A673 (cell line): ENCODE measurements around the gene PASD1. TPM values are rescaled to one million over a fixed set of nuclear protein-coding genes. Genes with fewer than 3 reads are reported as not detected.

ENCODE experiments used
- BruUV-seq: library from RNA; stranded (reverse); fragments of 400-500 nt; replicated peaks from 2 replicates; lab custom pipeline; 2021; lab: Mats Ljungman, UMichigan
- CTCF ChIA-PET: fragments of 300-600 bp; sonication (Branson Sonifier 250); formaldehyde crosslinking; loops from one replicate; lab custom pipeline; 2022; ENCODE audit warnings: antibody characterized with exemption; lab: Charles Lee
- POLR2A ChIA-PET: fragments of 300-600 bp; sonication (Branson Sonifier 250); formaldehyde crosslinking; loops from one replicate; lab custom pipeline; 2022; ENCODE audit warnings: antibody characterized with exemption; ENCODE audit not compliant: low non-redundant PET; lab: Charles Lee
- DNase-seq: peaks from one replicate; pipeline ENCODE4 v3.0.0-alpha.2; 2015; ENCODE audit warnings: low spot score
- H3K27ac ChIP-seq: fragments of 200-600 bp; sonication (generic); 2 replicates; pipeline ENCODE4 v1.5.1; 2016; ENCODE audit warnings: mixed run types, low read depth, mild to moderate bottlenecking, mixed read lengths, antibody characterized with exemption, low read length; ENCODE audit not compliant: poor library complexity, severe bottlenecking
- H3K27me3 ChIP-seq: fragments of 200-600 bp; sonication (generic); replicated peaks from 2 replicates; pipeline ENCODE4 v1.6.1; 2017; ENCODE audit warnings: mixed run types, low read depth, mild to moderate bottlenecking, mixed read lengths, antibody characterized with exemption, low read length; ENCODE audit not compliant: insufficient read depth, poor library complexity
- H3K36me3 ChIP-seq: fragments of 200-600 bp; sonication (generic); 2 replicates; pipeline ENCODE4 v1.6.1; 2016; ENCODE audit warnings: mixed run types, mild to moderate bottlenecking, mixed read lengths, antibody characterized with exemption, low read length; ENCODE audit not compliant: insufficient read depth, poor library complexity, severe bottlenecking
- H3K4me1 ChIP-seq: fragments of 200-600 bp; sonication (generic); 2 replicates; pipeline ENCODE4 v1.6.1; 2017; ENCODE audit warnings: mixed run types, mild to moderate bottlenecking, mixed read lengths, antibody characterized with exemption, low read length; ENCODE audit not compliant: insufficient read depth, poor library complexity, severe bottlenecking
- H3K4me3 ChIP-seq: fragments of 200-600 bp; sonication (generic); 2 replicates; pipeline ENCODE4 v1.5.1; 2016; ENCODE audit warnings: low read depth, mixed run types, mild to moderate bottlenecking, mixed read lengths, low read length; ENCODE audit not compliant: poor library complexity, severe bottlenecking
- H3K9me3 ChIP-seq: fragments of 200-600 bp; sonication (generic); 2 replicates; pipeline ENCODE4 v1.6.1; 2016; ENCODE audit warnings: mixed run types, low read depth, mild to moderate bottlenecking, mixed read lengths, antibody characterized with exemption, low read length; ENCODE audit not compliant: poor library complexity, severe bottlenecking
- CTCF ChIP-seq: fragments of 300-800, 200-600 bp; sonication (generic); conservative IDR thresholded peaks from 2 replicates; pipeline ENCODE4 v1.5.1; 2017; ENCODE audit warnings: low read depth, mild to moderate bottlenecking, antibody characterized with exemption, low read length, moderate library complexity, mixed read lengths
- EZH2 ChIP-seq: fragments of 200-600 bp; sonication (generic); IDR thresholded peaks from 2 replicates; pipeline ENCODE4 v1.6.1; 2017; ENCODE audit warnings: borderline replicate concordance, low read depth, mild to moderate bottlenecking, mixed read lengths, antibody characterized with exemption, low read length; ENCODE audit not compliant: poor library complexity, severe bottlenecking
- intact Hi-C: fragments of 100-400 bp; cut with micrococcal nuclease; formaldehyde crosslinking; loops from one replicate; pipeline ENCODE4 v1.10.0; 2022; ENCODE audit not compliant: unreplicated experiment
- total RNA-seq: library from RNA; stranded (reverse); gene quantifications from 2 replicates; pipeline ENCODE4 v1.2.3, GENCODE V29; 2021

PASD1 gene
- total RNA-seq, 1 experiment from 2014 or later: not detected

DNA sequence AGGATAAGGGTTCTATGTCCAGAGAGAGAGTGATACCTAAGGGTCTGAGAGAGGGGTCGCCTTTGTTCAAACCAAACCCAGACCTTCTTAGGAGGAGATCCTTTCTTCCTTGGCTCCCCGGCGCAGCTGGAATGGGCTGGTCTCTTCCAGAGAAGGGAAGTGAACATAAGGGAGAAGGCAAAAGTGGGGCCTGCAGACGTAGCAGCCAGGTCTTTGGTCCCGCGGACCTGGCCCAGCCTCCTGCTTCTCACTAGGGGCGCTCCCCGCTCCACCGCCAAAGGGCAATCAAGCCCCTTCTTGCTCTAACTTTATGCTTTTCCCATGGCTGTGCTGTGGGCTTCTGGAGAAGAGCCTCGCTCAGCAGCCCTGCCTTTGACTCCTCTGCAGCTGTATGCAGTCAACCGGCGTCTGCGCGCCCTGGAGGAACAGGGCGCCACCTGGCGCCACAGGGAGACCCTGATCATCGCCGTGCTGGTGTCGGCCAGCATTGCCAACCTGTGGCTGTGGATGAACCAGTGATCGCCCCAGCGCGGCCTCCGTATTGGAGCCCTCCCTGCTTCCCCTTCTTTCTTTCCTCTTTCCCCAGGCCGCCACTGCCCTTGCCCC is 158.9 kb downstream of the PASD1 start:
- H3K36me3 ChIP-seq: no peaks in the 10 kb centered on the region
- ChIA-PET CTCF (no interaction called here), POLR2A (no interaction called here)
- H3K4me1 ChIP-seq: no peaks in the 10 kb centered on the region
- H3K9me3 ChIP-seq: no peaks in the 10 kb centered on the region
- intact Hi-C loops: no loop called here
- TF ChIP-seq EZH2 (no peak), CTCF (no peak; the same call in 1 of the 2 replicates)
- no peak for DNase-seq
- H3K27me3 ChIP-seq: no peaks in the 10 kb centered on the region
- H3K4me3 ChIP-seq: no peak overlapping the region
- BruUV-seq: no TSS peak
- no peak overlapping the region for H3K27ac ChIP-seq

DNA sequence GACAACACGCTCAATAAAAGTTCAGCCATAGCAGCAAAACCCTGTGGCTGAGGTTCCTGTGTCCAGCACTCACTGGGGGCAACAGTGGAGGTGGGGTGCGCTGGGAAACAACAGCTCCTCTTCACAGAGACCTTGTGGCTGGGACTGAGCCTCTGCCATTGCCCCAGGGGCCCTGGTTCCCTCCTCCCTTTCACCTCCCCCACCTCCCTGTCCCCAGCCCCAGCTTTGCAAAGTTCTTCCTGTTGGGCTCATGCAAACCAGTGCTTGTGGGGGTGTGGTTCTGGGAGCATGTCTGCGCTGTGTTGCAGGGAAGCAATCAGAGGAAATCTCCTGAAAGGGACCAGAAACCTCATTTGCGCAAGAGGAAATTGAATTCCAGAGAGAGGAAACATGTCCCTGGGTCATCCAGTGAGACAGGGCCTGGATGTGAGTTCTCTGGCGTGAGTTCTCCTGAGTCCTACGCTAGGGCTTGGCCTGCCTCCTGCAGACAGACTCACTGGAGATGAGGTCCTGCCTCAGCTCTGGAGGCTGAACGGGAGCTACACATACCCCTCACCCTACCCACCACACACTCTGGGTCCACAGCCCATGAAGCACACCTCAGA is 159.8 kb downstream of the PASD1 start:
- Histone ChIP-seq H3K4me3 (no peak overlapping the region), H3K36me3 (no peaks in the 10 kb centered on the region), H3K9me3 (no peaks in the 10 kb centered on the region), H3K27me3 (no peaks in the 10 kb centered on the region), H3K27ac (no peak overlapping the region), H3K4me1 (no peaks in the 10 kb centered on the region)
- CTCF ChIA-PET: no interaction called here
- DNase-seq: no peak
- no TSS peak for BruUV-seq
- intact Hi-C loops: no loop called here
- TF ChIP-seq EZH2 (no peak), CTCF (no peak)
- POLR2A ChIA-PET: no interaction called here

DNA sequence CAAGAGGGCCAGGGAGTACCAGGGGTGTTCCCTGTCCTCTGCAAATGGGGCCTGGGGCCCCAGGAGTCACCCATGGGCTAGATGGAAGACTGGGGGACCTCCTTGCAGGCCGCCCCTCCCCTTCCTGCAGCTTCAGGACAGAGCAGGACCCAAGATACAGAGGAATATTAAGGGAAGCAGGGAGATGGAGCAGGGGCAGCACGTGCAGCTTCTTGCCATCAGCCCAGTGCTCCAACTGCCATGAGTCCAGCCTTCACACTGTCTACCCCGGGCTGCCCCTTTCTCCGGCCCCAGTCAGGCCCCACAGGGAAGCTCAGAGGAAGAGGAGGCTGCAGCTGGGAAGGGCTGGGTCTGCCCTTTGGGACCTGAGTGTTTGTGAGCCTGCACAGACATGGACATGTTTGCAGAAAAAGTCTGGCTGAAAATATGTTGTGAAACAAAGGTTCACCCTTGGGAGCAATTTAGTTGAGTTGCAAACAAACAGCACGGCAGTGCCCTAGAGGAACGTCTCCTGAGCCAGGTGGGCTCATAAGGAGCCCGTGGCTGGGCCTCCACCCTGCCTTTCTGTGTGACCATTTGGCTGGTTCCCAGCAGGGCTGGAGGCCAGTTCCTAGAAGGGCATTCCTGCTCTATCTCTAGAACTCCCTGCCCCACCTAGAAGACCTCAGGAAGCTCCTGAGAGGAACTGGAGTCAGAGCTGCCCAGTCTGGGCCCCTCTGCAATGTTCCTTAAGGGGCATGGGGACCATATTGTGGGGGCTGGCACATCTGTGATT is 161.3 kb downstream of the PASD1 start:
- POLR2A ChIA-PET: no interaction called here
- H3K9me3 ChIP-seq: no peaks in the 10 kb centered on the region
- CTCF ChIA-PET: no interaction called here
- H3K27me3 ChIP-seq: no peaks in the 10 kb centered on the region
- no peak for DNase-seq
- H3K4me3 ChIP-seq: no peak overlapping the region
- no peaks in the 10 kb centered on the region for H3K4me1 ChIP-seq
- no TSS peak for BruUV-seq
- intact Hi-C loops: no loop called here
- no peak overlapping the region for H3K27ac ChIP-seq
- no peaks in the 10 kb centered on the region for H3K36me3 ChIP-seq
- TF ChIP-seq EZH2 (no peak), CTCF (no peak)
